HG03520 (cell line): ENCODE measurements around the gene CDC42BPB.

Source experiments
- ATAC-seq: cut with Tn5 transposase; IDR thresholded peaks from one replicate; pipeline ENCODE4 v1.9.1; 2021; ENCODE audit warnings: mild to moderate bottlenecking, moderate library complexity; ENCODE audit not compliant: unreplicated experiment

CDC42BPB gene

GRCh38 chr14:103073367-103073875 is 16.1 kb upstream of the CDC42BPB start:
- ATAC-seq = no peak

DNA sequence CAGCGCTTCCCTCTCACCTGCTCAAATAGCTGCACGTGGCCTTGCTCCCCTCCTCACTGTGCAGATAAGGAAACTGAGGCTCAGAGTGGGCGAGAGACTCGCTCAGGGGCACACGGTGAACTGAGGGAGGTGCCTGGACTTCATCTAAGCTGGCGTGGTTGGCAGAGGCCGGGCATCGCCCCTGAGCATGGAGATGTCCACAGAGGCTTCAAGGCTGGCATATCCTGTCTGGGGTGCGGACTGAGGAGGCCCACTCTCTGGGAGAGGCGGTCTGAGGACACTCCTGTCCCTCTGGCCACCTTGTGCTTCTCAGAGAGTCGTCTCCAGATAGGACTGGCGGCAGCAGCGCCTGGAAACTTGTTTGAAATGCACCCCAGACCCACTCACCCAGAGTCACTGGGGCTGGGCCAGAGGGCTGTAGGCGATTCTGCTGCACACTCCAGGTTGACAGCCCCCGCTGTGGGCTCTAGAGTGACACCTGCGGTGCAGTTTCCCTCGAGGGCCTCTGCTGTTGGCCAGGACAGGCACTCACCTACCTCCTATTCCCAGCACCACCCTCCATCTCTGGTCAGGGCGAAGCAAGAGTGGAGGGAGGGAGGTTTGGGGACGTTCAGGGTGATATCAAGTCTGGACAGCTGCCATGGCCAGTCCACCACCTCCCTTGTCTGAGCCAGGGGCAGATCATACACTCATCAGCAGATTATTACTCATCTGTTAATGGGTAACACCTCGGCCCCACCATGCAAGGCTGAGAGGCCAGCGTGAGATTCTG is 15.4 kb upstream of the CDC42BPB start:
- ATAC-seq = no peak

DNA sequence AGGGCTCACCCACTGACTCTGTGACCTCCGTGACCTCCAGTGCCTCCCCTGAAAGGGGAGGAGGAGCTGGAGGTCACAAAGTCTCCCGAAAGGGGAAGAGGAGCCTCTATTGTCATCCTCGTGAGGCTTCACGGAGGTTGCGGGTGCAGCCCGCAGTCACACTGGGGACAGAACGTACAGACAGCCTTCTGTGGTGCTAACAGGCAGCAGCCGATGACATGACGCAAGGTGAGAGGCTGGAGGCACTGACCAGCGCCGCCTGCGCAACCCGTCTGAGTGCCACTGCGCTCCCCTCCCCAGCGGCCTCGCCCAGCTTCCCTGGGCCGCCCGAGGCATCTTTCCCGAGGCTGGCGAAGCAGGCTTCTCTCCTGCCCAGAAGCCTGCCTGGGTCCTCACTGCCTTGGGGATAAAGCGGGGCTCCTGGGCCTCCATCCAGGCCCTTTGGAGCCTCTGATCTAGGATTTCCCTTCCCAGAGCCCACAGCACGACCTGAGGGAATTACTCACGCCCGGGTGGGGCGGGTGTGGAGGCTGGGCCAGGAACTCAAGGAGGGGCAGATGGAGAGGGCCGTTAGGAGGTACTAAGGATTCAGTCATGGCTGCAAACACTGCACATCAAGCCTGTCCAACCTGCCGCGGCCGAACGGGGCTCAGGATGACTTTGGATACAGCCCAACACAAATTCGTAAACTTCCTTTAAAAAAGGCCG is 14.3 kb upstream of the CDC42BPB start:
- ATAC-seq = no peak

- no peak for ATAC-seq
Observed at GRCh38 chr14:103070971-103071542, 13.7 kb upstream of the CDC42BPB start.

DNA sequence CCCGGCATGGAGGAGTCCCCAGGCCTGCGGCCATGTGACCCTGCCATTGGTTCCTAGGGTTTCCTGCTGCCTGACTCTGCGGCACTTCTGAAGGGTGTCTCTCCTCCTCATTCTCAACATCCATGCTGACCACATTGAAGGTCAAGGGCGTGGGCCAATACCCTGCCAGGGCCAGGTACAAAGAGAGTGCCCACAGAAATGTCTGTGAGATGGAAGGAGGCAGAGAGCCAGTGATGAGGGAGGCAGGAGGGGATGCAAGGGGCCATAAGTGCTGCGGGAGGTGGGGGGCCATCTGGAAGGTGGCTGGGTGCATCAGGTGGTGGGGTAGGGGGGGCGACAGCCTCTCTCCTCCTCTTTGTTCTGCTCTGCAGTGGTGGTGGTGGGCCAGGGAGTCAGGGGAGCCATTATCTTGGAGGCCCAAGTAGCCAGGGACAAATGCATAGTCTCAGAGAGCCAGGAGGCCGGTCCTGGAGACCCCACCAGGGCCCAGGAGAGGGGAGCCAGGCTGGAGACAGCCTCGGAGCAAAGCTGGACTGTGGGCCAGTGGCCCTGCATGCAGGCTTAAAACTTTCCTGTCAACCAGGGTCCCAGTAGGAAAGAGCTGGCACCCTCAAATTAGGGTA is 13.0 kb upstream of the CDC42BPB start:
- no peak for ATAC-seq

DNA sequence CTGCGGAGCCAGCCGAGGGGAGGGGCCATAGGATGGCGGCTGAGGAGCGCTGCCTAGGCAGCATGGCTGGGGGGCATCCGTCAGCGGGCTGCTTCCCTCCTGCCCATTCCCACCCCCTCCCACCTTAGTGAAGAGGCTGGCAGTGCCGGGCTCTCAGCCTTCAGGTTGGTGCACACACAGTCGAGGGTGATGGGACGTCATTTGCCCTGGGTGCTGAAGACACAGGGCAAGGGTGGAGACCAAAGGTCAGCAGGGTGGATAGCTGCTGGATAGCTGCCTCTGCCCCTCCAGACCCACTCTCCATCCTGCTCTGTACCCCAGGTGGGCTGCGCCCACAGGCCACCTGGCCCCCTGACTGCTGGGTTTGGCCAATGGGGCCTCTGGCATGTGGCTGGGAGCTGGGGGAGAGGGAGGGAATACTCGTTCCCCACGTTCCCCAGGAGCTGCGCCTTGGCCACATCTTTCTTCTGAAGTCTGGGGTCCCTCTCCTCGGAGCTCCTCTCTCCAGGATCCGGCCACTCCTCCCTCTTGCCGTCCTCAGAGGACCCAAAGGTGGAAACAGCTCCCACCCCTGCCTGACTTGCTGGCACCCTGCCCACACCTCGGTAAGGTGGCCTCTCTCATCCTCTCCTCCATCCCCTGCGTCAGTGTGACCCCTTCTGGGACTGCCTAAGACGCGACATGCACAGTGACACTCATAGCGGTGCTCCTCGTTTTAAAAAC is 11.2 kb upstream of the CDC42BPB start:
- ATAC-seq = no peak

DNA sequence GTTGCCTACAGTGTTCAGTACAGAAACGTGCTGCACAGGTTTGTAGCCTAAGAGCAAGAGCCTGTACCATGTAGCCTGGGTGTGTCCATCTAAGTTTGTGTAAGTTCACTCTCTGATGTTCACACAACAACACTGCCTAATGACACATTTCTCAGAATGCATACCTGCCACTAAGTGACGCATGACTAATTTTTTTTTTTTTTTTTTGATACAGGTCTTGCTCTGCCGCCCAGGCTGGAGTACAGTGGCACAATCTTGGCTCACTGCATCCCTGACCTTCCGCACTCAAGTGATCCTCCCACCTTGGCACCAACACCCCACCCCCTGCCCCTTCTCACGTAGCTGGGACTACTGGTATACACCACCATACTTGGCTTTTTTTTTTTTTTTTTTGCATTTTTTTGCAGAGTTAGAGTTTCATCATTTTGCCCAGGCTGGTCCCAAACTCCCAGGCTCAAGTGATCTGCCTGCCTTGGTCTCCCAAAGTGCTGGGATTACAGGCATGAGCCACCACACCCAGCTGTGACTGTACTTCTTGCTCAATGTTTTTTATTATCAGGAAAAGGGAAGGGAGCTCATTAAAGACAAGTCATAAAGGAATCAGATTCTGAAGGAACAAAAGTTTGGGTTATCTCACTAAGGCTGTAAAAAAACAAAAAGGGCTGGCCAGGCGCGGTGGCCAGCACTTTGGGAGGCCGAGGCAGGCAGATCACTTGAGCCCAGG is 10.0 kb upstream of the CDC42BPB start:
- no peak for ATAC-seq

DNA sequence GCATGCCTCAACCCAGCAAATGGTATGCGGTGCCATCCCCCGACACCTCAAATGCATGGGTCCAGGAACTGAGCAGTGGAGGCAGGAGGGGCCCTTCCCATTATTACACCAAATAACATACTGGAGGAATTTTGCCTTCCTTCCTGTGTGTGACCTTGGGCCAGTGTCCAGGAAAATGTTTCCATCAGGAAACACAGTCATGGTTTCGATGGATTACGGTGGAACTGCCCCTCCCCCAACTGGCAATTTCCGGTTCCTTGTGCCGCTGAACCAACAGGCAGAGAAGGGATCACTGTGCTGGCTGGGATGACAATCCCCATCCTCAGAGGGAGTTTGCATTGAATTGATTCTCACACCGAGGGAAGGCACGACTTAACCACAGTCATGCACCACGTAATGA is 9.1 kb upstream of the CDC42BPB start:
- no peak for ATAC-seq

GRCh38 chr14:103065861-103066260 is 8.5 kb upstream of the CDC42BPB start:
- no peak for ATAC-seq

GRCh38 chr14:103064978-103065377 is 7.6 kb upstream of the CDC42BPB start:
- no peak for ATAC-seq

DNA sequence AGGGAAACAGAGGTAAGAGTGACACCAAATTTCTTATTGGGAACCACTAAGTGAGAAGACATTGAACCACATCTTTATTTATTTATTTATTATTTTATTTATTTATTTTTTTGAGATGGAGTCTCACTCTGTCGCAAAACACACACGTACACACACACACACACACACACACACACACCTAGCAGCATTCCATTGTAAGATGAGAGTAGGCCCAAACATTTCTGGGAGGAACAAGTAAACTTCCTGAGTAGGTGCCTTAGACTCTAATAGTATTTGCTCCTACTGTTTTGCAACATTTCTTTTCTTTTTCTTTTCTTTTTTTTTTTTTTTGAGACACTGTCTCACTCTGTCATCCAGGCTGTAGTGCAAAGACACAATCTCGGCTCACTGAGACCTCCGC is 7.1 kb upstream of the CDC42BPB start:
- no peak for ATAC-seq

DNA sequence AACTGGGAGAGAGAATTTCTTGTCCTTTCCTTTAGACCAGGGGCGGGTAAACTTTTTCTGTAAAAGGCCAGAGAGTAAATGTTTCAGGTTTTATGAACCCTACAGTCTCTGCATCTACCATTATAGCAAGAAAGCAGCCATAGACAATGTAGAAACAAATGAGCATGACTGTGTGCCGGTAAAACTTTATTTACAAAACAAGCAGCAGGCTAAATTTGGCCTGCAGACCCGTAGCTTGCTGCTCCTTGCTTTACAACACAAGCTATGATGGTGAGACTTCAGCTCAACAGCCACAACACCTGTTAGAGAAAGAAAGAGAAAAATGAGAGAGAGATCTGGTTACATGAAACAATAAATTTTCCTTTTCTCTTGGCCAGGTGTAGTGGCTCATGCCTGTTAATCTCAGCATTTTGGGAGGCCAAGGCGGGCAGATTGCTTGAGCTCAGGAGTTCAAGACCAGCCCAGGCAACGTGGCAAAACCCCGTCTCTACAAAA is 4.2 kb upstream of the CDC42BPB start:
- ATAC-seq = no peak

- no peak for ATAC-seq
Observed at GRCh38 chr14:103059556-103059955, 2.2 kb upstream of the CDC42BPB start.

GRCh38 chr14:103058164-103059055 is 1.1 kb upstream of the CDC42BPB start:
- no peak for ATAC-seq

GRCh38 chr14:103057028-103057371 is 349 bp downstream of the CDC42BPB start:
- no peak for ATAC-seq

DNA sequence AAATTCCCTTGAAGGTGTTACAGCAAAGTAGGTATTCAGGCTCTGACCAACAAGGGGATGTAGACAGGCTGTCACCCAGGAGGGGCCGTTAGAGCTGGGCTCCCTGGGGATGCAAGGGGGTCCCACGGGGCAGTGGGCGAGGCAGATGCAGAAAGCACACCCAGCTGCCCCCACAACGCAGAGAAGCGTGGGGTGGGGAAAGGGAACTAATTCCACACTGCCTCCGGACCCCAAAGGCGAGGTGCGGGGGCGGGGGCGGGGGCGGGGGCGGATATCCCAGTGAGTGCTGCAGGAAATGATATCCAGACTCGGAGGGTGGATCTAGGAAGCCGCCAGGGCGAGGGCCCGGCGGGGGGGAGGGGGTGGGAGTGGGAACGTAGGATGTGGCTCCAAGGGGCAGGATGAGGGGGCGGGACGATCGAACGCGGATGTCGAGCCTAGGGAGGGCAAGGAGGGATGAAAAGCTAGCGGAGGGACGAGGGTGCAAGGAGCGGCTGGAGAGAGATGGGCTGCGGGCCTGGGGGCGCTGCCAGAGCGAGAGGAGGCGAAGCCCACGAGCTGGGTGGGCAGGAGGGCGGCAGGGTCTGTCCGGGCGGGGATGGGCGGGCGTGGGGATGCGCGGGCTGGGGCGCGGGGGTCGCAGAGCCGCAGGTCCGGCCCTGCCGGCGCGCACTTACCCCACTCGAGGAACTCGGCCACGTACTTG is 874 bp downstream of the CDC42BPB start:
- ATAC-seq = no peak

- ATAC-seq = no peak
Observed at GRCh38 chr14:103055695-103056094, 1.7 kb downstream of the CDC42BPB start.

DNA sequence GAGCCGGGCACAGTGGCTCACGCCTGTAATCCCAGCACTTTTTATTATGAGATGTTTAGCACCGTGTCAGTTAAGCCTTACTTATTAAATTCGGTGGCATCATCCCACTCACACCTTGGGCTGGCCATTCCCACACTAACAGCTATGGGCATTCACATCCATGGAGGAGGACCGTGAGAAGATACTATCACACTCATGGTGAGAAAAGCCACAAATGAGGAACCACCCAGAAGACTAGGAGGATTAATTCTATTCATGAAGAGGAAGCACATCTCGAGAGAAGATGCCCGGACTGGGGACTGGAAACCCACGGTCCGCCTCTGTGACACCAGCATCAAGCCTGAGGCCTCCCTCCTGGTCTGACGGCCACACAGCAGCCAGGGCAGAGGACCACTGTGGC is 4.9 kb downstream of the CDC42BPB start:
- ATAC-seq = no peak
